Tongue (tissue), 2 donors: ENCODE data around the gene GPT2. TPM values are rescaled to one million over a fixed set of nuclear protein-coding genes. Genes with fewer than 3 reads are reported as not detected.
"Not testable (repeated sequence)": the region's sequence is repeated elsewhere in the genome, so short reads cannot be mapped to it uniquely, and the experiment has no call there.

Experiments used
- DNase-seq: peaks from one replicate; pipeline ENCODE4 v3.0.0-alpha.2; 2015
- total RNA-seq: library from RNA; depleted of rRNA; stranded (reverse); fragments of >200 nt; gene quantifications from one replicate; pipeline ENCODE4 v1.2.3, GENCODE V29; 2014

Gene GPT2
- total RNA-seq, 1 donor from 2014 or later = 80.7 TPM

- no peak for DNase-seq
Observed at GRCh38 chr16:46862555-46863447, 21.4 kb upstream of the GPT2 start.

GRCh38 chr16:46866286-46866685 lies 17.9 kb upstream of the GPT2 start:
- DNase-seq = no peak

GRCh38 chr16:46867486-46867885 lies 16.7 kb upstream of the GPT2 start:
- not testable (repeated sequence) for DNase-seq

GRCh38 chr16:46868891-46869290 lies 15.3 kb upstream of the GPT2 start:
- not testable (repeated sequence) for DNase-seq

GRCh38 chr16:46871597-46871996 lies 12.6 kb upstream of the GPT2 start:
- DNase-seq = no peak

- no peak for DNase-seq
Observed at GRCh38 chr16:46873201-46873600, 11.0 kb upstream of the GPT2 start.

- DNase-seq = no peak
Observed at GRCh38 chr16:46875243-46875642, 8.9 kb upstream of the GPT2 start.

- DNase-seq = no peak
Observed at GRCh38 chr16:46882304-46882939, 1.7 kb upstream of the GPT2 start.

GRCh38 chr16:46882940-46883307 lies 1.2 kb upstream of the GPT2 start:
- no peak for DNase-seq

GRCh38 chr16:46883353-46883689 lies 841 bp upstream of the GPT2 start:
- DNase-seq = no peak

GRCh38 chr16:46884513-46885293 lies 541 bp downstream of the GPT2 start:
- no peak for DNase-seq

- DNase-seq = peak; percentile 46
Observed at GRCh38 chr16:46885960-46886763, 2.0 kb downstream of the GPT2 start.

- no peak for DNase-seq
Observed at GRCh38 chr16:46886764-46887523, 2.8 kb downstream of the GPT2 start.

GRCh38 chr16:46887524-46887854 lies 3.3 kb downstream of the GPT2 start:
- DNase-seq = no peak

GRCh38 chr16:46889245-46889941 lies 5.2 kb downstream of the GPT2 start:
- no peak for DNase-seq

GRCh38 chr16:46889942-46890300 lies 5.8 kb downstream of the GPT2 start:
- DNase-seq = no peak

GRCh38 chr16:46891910-46892309 lies 7.7 kb downstream of the GPT2 start:
- no peak for DNase-seq

GRCh38 chr16:46894036-46894672 lies 10.0 kb downstream of the GPT2 start:
- DNase-seq = peak; percentile 88

GRCh38 chr16:46895399-46896313 lies 11.5 kb downstream of the GPT2 start:
- no peak for DNase-seq
